Endometrium (tissue), 2 donors: Measurements from ENCODE around the gene TREX2.

ENCODE experiments used
- FAIRE-seq: peaks from 2 replicates; lab custom pipeline; 2012; peaks lifted over from hg19 to GRCh38; lab: Jason Lieb, UNC
- donor health status: control.
- donor health status: control.

The TREX2 gene

GRCh38 chrX:153455571-153455970 lies 9.7 kb upstream of the TREX2 start:
- FAIRE-seq = no peak

DNA sequence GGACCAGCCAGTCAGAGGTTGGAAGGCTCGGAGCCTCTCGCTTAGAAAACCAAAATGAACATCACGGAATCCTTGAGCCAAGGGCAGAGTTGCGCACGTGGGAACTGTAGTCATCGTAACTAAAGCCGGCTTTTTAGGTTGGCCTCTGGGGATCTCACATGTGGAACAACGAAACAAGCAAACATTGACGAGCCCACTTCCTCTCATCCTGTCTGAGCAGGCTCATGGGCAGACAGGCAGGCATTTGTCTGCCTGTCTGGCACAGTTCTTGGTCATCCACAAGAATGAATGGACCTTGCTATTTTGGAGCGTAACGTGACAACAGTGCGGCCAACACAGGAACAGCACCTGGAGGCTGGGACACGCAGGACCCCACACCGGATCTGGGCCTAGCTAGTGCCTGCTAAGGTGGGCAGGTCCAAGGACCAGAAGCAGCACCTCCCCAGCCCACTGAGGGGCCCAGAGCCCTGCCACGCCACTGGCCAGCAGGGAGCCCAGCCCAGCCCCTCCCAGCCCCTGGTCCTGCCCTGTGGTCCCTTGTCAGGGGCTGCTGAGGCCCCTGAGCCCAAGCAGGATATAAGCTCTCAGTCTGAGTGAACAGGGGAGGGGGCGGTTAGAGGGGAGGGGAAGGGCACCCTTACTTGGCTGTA lies 9.2 kb upstream of the TREX2 start:
- no peak for FAIRE-seq

GRCh38 chrX:153450949-153451277 lies 5.1 kb upstream of the TREX2 start:
- no peak for FAIRE-seq

DNA sequence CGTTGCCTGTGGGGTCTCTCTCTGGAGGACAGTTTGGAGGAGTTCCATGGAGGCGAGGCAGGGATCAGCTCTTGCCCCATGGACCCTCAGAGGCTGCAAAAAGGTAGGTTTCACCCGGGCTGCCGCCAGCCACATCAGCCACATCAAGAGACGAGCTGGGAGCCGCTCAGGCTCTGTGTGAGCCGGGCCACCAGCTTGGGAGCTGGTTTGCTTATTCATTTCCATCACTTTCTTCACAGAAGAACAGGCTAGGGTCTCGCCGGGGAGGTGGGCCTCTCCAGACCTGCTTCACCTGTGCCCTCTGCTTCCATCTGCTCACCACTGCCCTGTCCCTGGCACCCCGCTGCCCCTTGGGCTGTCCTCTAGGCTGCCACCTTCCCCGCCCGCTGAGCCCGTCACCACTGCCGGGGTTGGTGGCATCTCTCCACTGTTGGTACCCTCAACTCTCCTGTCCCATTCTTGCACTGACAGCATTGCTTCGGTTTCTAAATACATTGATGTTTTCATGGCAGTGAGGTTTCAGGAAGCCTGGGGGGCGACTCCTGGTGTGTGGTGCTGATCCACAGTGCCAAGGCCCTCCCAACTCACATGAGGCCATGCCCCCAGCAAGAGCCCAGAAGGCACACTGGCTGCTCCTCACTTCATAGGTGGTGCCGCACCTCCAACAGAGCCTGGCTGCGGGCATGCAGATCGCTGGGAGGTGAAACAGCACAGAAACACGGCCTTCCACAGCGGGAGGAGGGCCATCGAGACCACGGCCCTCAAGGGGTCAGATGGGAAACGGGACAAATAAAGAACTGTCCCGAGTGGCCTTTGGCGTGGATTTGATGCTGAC lies 4.5 kb upstream of the TREX2 start:
- FAIRE-seq = no peak

GRCh38 chrX:153449368-153450113 lies 3.7 kb upstream of the TREX2 start:
- FAIRE-seq = no peak

- FAIRE-seq = no peak
Observed at GRCh38 chrX:153448556-153449367, 2.9 kb upstream of the TREX2 start.

GRCh38 chrX:153447581-153447960 lies 1.7 kb upstream of the TREX2 start:
- no peak for FAIRE-seq

DNA sequence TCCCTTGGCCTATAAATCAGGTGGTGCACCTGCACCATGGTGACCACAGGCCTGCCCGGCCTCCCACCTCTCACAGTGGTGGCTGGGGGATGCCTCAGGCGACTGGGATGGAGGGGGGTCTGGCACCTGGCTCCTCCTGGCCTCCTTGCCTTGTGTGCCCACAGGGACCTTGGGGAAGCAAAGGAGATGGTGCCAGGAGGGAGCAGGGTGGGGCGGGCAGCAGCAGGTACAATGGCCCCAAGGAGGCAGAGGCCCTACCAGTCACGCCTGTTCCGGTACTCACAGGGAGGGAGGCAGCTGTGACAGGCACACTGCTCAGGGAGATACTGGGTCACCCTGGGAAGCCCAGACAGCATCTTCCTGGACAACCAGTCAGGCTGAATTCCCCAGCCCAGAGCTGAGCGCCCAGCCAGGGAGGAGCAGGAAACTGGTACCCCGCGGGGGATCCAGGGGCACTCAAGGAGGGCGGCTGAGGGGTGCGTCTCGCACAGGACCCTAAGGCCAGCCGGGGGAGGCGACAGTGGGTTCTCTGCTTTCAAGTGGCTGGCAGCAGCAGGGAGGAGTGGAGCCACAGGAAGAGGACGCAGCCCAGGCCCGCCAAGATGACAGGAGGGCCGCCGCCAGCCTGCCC lies 1.2 kb upstream of the TREX2 start:
- no peak for FAIRE-seq

DNA sequence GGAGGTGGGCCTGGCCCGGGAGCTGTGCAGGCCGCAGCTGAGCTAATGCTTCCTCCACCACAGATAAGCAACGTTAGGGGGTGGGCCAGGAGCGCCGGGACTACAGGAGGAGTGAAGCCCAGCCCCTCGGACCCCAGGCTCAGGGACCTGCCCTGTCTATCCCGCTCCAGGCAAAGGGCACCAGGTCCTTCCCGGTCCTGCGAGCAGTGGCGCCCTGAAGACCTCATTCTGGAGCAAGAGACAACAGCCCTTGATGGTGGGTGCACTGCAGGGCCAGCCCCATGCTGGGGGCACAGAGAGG lies 730 bp upstream of the TREX2 start:
- FAIRE-seq = no peak

GRCh38 chrX:153445106-153445855 lies 575 bp downstream of the TREX2 start:
- FAIRE-seq = no peak

- no peak for FAIRE-seq
Observed at GRCh38 chrX:153444333-153445011, 1.4 kb downstream of the TREX2 start.

DNA sequence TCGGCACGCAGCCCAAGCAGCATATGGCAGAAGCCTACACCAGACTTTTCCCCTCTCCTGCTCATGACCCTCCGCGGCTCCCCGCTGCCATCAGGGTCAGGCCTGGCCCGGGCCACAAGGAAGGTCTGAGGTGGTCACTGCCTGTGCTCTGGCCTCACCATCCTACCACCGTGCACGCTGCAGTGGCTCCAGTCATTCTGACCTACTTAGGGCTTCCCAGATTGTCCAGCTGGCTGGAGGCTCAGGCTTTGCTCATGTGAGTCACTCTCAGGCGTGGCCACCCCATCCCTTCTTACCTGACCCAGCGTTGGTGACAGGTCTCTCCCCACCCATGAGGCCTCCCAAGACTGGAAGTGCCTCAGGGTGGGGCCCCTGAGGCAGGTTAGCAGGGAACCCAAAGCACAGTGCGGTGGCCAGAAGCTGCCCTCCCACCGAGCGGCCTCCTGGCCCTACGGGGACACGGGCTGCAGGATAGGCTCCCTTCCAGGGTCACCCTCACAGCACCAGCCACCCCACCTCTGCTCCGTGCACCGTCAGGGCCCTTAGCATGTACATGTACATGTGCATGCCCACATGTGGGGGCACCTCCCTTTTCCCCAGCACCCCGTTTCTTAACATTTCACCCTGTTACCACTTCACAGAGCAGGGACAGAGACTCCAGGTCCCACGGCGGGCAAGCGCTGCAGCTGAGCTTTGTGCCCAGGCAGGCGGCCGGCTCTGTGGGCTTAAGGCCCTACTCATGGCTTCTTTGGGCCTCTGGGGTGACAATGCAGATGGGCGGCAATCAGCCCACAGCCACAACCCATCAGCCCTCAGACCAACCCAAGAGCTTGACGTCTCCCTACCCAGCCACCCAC lies 2.2 kb downstream of the TREX2 start:
- no peak for FAIRE-seq

DNA sequence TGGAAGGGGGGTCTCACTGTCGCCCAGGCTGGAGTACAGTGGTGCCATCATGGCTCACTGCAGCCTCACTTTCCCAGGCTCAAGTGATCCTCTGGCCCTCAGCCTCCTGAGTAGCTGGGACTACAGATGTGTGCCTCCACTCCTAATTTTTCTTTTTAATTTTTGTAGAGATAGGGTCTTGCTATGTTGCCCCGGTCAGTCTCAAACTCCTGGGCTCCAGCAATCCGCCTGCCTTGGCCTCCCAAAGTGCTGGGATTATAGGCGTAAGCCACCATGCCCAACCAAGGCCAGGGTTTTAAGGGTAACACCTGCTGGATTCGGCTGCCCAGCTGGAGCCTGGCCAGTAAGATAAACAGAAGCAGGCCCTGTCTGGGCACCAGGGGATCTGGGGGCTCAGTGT lies 3.4 kb downstream of the TREX2 start:
- no peak for FAIRE-seq

- FAIRE-seq = no peak
Observed at GRCh38 chrX:153441981-153442380, 3.9 kb downstream of the TREX2 start.

GRCh38 chrX:153441296-153441695 lies 4.6 kb downstream of the TREX2 start:
- FAIRE-seq = no peak

DNA sequence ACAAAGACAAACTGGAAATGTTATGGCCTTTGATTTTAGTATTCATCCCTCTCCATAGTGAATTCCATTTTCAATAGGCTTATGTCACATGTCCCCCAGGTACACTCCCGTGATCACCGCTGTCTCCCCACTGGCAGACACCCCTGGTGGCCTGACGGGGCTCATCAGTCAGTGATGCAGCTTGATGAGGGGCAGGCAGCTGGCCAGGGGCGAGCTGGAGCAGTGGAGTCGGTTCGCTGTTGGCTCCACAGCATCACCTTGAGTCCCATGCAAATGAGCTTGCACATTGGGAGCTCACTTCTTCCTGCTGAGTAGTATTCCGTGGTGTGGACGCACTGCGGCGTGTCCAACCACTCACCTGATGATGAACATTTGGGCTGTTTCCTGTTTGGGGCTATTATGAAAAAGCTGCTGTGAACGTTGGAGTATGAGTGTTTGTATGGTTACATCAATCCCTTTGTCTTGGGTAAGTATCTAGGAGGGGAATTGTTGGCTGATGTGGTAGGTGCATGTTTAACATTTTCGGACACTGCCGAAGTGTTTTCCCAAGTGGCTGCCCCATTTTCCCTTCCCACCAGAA lies 5.2 kb downstream of the TREX2 start:
- FAIRE-seq = no peak

DNA sequence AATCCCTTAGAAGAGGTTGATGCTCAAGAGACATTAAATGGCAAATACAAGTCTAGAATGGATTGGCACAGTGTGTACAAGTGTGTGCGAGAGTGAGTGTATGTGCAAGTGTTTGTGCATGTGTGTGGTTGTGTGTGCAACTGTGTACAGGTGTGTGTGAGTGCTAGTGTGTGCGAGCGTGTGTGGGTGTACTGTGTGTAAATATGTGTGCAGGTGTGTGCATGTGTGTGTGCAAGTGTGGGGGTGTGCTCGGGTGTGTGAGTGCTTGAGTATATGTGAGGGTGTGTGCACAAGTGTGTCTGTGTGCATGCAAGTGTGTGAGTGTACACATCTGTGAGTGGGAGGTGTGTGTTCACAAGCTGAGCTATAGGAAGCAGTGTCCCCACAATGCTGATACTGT lies 5.9 kb downstream of the TREX2 start:
- no peak for FAIRE-seq

GRCh38 chrX:153438532-153438931 lies 7.3 kb downstream of the TREX2 start:
- FAIRE-seq = no peak

GRCh38 chrX:153435845-153436244 lies 10.0 kb downstream of the TREX2 start:
- FAIRE-seq = no peak
